RWPE2 (cell line): ENCODE data around the gene LTBP4.
A peak's percentile ranks its signal among the peaks of the same experiment; 100 is the strongest.

Source experiments
- ATAC-seq: fragments of 200-7000 bp; cut with Tn5 transposase; 3 replicates; pipeline ENCODE4 v1.9.1; 2021; ENCODE audit warnings: low read depth
- DNase-seq: peaks from one replicate; pipeline ENCODE4 v3.0.0-alpha.2; 2020; ENCODE audit warnings: low spot score
- H3K27ac ChIP-seq: fragments of 450-650 bp; 2 replicates; pipeline ENCODE4 v1.5.1; 2017; ENCODE audit warnings: mild to moderate bottlenecking; ENCODE audit not compliant: poor library complexity, severe bottlenecking
- H3K27me3 ChIP-seq: fragments of 250-450 bp; sonication (Bioruptor Pico); 2 replicates; pipeline ENCODE4 v1.5.1; 2021; ENCODE audit warnings: mild to moderate bottlenecking, moderate library complexity; ENCODE audit not compliant: insufficient read depth, poor library complexity, severe bottlenecking
- H3K36me3 ChIP-seq: fragments of 250-450 bp; sonication (Bioruptor Pico); 2 replicates; pipeline ENCODE4 v1.5.1; 2020; ENCODE audit warnings: low read depth, mild to moderate bottlenecking, moderate library complexity
- H3K4me1 ChIP-seq: fragments of 250-450 bp; sonication (Bioruptor Pico); 2 replicates; pipeline ENCODE4 v1.5.1; 2021; ENCODE audit warnings: mild to moderate bottlenecking, moderate library complexity; ENCODE audit not compliant: insufficient read depth, poor library complexity, severe bottlenecking
- H3K4me3 ChIP-seq: fragments of 250-450 bp; sonication (Bioruptor Pico); 2 replicates; pipeline ENCODE4 v1.5.1; 2021; ENCODE audit warnings: mild to moderate bottlenecking, moderate library complexity; ENCODE audit not compliant: severe bottlenecking
- H3K9me3 ChIP-seq: fragments of 250-450 bp; sonication (Bioruptor Pico); 2 replicates; pipeline ENCODE4 v1.5.1; 2021; ENCODE audit warnings: mild to moderate bottlenecking, moderate library complexity; ENCODE audit not compliant: severe bottlenecking
- TF ChIP-seq, protein P1 (sequence below): fragments of 450-650 bp; IDR thresholded peaks from one replicate; pipeline ENCODE4 v1.5.1; 2017; ENCODE audit warnings: mild to moderate bottlenecking, moderate library complexity; ENCODE audit not compliant: poor library complexity, severe bottlenecking

LTBP4 gene

DNA sequence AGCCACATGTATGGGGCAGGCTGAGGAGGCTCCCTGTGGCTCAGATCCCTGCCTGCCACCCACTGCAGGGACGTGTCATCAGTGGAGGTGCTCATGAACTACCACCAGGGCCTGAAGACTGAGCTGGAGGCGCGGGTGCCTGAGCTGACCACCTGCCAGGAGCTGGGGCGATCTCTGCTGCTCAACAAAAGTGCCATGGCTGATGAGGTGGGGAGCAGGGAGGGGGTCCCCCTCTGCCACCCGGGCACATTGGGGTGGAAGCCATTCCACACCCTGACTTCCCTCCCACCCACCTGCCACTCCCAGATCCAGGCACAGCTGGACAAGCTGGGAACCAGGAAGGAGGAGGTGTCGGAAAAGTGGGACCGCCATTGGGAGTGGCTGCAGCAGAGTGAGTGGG lies 35.8 kb upstream of the LTBP4 start:
- no peak for DNase-seq
- Histone ChIP-seq H3K36me3 (no peaks in the 10 kb centered on the region), H3K4me3 (no peak overlapping the region), H3K27me3 (peaks cover 16% of the 10 kb centered on the region), H3K9me3 (no peaks in the 10 kb centered on the region), H3K27ac (no peak overlapping the region), H3K4me1 (no peaks in the 10 kb centered on the region)
- ATAC-seq: no peak
- TF ChIP-seq, protein P1, sequence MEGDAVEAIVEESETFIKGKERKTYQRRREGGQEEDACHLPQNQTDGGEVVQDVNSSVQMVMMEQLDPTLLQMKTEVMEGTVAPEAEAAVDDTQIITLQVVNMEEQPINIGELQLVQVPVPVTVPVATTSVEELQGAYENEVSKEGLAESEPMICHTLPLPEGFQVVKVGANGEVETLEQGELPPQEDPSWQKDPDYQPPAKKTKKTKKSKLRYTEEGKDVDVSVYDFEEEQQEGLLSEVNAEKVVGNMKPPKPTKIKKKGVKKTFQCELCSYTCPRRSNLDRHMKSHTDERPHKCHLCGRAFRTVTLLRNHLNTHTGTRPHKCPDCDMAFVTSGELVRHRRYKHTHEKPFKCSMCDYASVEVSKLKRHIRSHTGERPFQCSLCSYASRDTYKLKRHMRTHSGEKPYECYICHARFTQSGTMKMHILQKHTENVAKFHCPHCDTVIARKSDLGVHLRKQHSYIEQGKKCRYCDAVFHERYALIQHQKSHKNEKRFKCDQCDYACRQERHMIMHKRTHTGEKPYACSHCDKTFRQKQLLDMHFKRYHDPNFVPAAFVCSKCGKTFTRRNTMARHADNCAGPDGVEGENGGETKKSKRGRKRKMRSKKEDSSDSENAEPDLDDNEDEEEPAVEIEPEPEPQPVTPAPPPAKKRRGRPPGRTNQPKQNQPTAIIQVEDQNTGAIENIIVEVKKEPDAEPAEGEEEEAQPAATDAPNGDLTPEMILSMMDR: no peak

DNA sequence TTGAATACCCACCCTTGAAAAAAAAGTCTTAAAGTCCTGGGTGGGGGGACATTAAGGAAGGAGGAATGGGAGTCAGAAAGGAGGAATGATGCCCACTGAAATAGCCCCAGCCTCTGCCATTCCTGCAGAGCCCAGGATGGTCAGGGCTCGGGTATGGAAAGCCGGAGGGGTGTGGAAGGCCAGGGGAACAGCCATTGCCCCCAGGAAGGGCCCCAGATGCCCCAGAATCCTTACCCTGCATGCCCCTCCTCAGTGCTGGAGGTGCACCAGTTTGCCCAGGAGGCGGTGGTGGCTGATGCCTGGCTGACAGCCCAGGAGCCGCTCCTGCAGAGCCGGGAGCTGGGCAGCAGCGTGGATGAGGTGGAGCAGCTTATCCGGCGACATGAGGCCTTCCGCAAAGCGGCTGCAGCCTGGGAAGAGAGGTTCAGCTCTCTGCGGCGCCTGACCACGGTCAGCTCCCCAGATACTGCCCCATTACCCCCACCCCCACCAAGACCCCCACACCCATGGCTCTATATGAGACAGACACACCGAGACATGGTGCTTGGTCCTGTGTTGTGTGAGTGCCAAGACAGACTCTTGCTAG lies 35.2 kb upstream of the LTBP4 start:
- no peak overlapping the region for H3K4me3 ChIP-seq
- ATAC-seq: no peak
- peaks cover 14% of the 10 kb centered on the region for H3K27me3 ChIP-seq
- no peaks in the 10 kb centered on the region for H3K9me3 ChIP-seq
- no peaks in the 10 kb centered on the region for H3K4me1 ChIP-seq
- no peak for DNase-seq
- TF ChIP-seq, protein P1: no peak
- no peak overlapping the region for H3K27ac ChIP-seq
- no peaks in the 10 kb centered on the region for H3K36me3 ChIP-seq

DNA sequence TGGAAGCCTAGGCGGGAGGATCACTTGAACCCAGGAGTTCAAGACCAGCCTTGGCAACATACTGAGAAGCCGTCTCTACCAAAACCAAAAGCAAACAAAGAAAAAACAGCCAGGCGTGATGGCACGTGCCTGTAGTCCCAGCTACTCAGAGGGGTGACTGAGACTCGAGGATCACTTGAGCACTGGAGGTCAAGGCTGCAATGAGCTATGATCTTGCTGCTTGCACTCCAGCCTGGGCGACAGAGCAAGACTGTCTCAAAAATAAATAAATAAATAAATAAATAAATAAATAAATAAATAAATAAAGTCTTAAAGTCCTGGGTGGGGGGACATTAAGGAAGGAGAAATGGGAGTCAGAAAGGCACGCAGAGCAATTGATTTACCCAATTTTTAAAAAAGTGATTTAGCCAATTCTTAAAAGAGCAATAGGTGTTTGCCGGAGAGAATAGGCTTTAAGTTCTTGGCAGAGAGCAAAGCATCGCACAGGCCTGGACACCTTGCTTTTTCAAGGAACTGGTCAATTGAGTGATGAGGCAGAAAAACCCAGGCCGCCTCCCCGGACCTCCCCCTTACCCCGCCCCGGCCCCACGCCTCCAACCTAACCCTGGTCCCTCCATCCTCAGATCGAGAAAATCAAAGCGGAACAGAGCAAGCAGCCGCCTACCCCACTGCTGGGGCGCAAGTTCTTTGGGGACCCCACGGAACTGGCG lies 34.0 kb upstream of the LTBP4 start:
- TF ChIP-seq, protein P1: no peak
- no peaks in the 10 kb centered on the region for H3K36me3 ChIP-seq
- no peak overlapping the region for H3K27ac ChIP-seq
- peak overlapping the region; percentile 17 for H3K4me3 ChIP-seq
- ATAC-seq (no peak), DNase-seq (no peak)
- peaks cover 11% of the 10 kb centered on the region for H3K27me3 ChIP-seq
- H3K9me3 ChIP-seq: no peaks in the 10 kb centered on the region
- H3K4me1 ChIP-seq: no peaks in the 10 kb centered on the region

DNA sequence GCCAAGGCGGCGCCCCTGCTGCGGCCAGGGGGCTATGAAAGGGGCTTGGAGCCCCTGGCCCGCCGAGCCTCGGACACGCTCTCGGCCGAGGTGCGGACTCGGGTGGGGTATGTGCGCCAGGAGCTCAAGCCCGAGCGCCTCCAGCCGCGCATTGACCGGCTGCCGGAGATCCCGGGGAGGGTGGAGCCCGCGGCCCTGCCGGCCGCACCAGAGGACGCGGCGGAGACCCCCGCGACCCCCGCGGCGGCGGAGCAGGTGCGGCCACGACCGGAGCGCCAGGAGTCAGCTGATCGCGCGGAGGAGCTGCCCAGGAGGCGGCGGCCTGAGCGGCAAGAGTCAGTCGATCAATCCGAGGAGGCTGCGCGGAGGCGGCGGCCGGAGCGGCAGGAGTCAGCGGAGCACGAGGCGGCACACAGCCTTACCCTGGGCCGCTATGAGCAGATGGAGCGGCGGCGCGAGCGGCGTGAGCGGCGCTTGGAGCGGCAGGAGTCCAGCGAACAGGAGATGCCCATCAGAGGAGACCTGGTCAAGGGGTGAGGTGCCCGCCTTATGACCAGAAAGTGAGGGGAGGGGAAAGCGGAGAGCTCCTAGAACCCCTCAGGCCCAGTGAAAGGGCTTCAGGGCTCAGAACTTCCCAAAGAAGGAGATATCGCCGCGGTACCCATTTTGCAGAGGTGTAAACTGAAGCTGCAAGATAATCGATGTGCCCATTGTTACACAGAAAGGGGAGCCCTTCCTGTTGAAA lies 33.2 kb upstream of the LTBP4 start:
- DNase-seq: no peak
- ATAC-seq: no peak
- H3K4me1 ChIP-seq: no peaks in the 10 kb centered on the region
- no peaks in the 10 kb centered on the region for H3K36me3 ChIP-seq
- TF ChIP-seq, protein P1: no peak
- peak overlapping the region; percentile 17 for H3K4me3 ChIP-seq
- H3K27ac ChIP-seq: no peak overlapping the region
- peaks cover 11% of the 10 kb centered on the region for H3K27me3 ChIP-seq
- no peaks in the 10 kb centered on the region for H3K9me3 ChIP-seq
